Fibroblast of pulmonary artery (primary cell): ENCODE results near the gene MACROD2.
A peak's percentile ranks its signal among the peaks of the same experiment; 100 is the strongest.
"Not testable (repeated sequence)": the region's sequence is repeated elsewhere in the genome, so short reads cannot be mapped to it uniquely, and the experiment has no call there.

Experiments used
- DNase-seq: peaks from one replicate; pipeline ENCODE4 v3.0.0-alpha.2; 2010; ENCODE audit warnings: low read depth
- H3K4me3 ChIP-seq: replicated peaks from 2 replicates; pipeline ENCODE4 v1.5.1; 2011; ENCODE audit warnings: low read depth, mild to moderate bottlenecking, control low read depth, low read length, moderate library complexity
- CTCF ChIP-seq: IDR thresholded peaks from 2 replicates; pipeline ENCODE4 v1.5.1; 2011; ENCODE audit warnings: mild to moderate bottlenecking, control low read depth, low read length, inconsistent platforms; ENCODE audit errors: missing control alignments

MACROD2 gene

DNA sequence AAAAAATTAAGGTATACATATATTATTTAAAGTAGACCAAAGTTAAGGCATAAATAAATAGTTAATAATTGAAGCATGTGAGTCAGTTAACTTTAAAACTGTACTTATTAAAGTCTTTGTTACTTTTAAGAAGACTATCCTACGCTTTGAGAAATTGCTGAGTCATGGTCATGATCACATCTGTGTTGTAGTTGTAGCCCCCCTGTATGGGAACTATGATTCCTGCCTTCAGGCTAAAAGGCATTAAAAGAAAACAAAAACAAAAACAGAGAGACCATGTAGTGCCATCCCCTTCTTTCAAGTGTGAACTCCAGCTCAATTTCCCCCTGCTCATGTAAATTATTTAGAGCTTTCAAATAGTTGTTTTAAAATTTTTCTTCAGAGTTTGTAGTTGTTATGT lies 218.7 kb downstream of the MACROD2 start:
- H3K4me3 ChIP-seq: no peak overlapping the region
- DNase-seq: peak; percentile 7
- TF ChIP-seq CTCF: no peak

GRCh38 chr20:14215880-14216279 lies 220.6 kb downstream of the MACROD2 start:
- DNase-seq, H3K4me3 ChIP-seq: not testable (repeated sequence)

DNA sequence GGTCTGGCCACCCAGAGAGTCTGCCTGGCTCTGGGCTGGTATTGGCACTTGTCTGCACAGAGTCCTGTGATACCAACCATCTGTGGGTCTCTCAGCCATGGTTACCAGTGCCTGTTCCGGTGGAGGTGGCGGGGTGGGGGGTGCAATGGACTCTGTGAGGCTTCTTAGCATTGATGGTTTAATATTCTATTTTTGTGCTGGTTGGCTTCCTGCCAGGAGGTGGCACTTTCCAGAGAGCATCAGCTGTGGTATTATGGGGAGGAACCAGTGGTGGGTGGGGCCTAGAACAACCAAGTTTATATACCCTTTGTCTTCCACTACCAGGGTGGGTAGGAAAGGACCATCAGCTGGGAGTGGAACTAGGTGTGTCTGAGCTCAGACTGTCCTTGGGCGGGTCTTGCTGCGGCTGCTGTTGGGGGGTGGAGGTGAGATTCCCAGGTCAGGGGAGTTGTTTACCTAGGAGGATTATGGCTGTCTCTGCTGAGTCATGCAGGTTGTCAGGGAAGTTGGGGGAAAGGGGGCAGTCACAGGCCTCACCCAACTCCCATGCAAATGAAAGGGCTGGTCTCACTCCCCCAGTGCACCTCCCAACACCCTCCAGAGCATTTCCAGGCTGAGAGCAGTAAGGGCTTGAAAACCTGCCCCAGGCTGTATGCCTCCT lies 224.6 kb downstream of the MACROD2 start:
- no peak overlapping the region for H3K4me3 ChIP-seq
- no peak for DNase-seq
- no peak for TF ChIP-seq CTCF

DNA sequence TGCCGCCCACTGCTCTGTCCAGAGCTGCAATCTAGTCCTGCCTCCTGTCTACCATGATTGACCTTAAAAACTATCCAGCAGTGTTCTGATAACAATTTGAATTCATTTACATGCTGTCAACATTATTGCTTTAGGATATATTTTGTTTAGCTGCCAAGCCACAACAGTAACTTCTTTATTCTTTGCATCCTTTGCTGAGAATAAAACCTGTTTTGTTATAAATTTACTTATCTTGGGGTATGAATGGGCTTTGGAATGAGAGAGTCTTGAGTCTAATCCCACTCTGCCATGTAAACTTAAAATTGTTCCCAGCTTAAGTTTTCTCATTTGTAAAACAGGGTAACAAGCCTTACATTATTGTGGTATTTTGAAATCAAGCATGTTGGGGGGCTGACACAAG lies 225.7 kb downstream of the MACROD2 start:
- TF ChIP-seq CTCF: no peak
- no peak overlapping the region for H3K4me3 ChIP-seq
- DNase-seq: no peak

DNA sequence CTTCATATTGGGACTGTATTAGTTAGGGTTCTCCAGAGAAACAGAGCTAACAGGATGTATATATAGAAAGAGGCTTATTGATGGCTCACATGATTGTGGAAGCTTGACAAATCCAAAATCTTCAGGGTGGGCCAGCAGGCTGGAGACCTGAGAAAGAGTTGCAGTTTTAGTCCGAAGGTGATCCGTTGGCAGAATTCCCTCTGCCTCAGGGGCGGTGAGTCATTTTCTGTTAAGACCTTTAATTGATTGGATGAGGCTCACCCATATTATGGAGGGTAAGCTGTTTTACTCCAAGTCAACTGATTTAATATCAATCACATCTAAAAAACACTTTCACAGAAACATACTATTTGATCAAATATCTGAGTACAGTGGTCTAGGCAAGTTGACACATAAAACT lies 228.5 kb downstream of the MACROD2 start:
- DNase-seq: no peak
- no peak overlapping the region for H3K4me3 ChIP-seq
- TF ChIP-seq CTCF: no peak

DNA sequence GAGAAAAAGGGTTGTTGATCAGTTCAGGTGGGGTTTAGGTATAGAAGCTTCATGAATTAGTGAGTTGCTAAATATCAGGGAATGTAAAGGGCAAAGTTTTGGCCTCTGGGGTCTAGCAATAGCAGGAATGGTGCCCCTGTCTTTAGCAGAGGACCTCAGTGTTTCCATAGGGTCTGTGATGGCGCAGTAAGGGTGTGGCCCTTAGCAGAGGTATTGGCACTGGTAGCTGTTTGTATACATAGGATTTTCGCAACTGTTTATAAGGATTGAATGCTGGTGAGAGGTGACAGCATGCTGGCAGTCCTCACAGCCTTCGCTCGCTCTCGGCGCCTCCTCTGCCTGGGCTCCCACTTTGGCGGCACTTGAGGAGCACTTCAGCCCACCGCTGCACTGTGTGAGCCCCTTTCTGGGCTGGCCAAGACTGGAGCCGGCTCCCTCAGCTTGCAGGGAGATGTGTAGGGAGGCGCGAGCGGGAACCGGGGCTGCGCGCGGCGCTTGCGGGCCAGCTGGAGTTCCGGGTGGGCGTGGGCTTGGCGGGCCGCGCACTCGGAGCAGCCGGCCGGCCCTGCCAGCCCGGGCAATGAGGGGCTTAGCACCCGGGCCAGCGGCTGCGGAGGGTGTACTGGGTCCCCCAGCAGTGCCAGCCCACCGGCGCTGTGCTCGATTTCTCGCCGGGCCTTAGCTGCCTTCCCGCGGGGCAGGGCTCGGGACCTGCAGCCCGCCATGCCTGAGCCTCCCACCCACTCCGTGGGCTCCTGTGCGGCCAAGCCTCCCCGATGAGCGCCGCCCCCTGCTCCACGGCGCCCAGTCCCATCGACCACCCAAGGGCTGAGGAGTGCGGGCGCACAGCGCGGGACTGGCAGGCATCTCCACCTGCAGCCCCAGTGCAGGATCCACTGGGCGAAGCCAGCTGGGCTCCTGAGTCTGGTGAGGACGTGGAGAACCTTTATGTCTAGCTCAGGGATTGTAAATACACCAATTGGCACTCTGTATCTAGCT lies 231.0 kb downstream of the MACROD2 start:
- DNase-seq: not testable (repeated sequence)

GRCh38 chr20:14232650-14233049 lies 237.3 kb downstream of the MACROD2 start:
- TF ChIP-seq CTCF: no peak
- no peak for DNase-seq
- H3K4me3 ChIP-seq: no peak overlapping the region

More for the DNA sequence above, 231.0 kb downstream of the MACROD2 start:
- H3K4me3 ChIP-seq: peak overlapping the region; percentile 22
